Testis (tissue), 2 donors: ENCODE results near the gene ASIC4.

Experiments
- POLR2A ChIP-seq: fragments of 450-650 bp; IDR thresholded peaks from one replicate; pipeline ENCODE4 v1.6.1; 2017; ENCODE audit warnings: antibody characterized with exemption, mild to moderate bottlenecking, moderate library complexity
- TF ChIP-seq, protein P1 (sequence below), 3 experiments: fragments of 450-650 bp in 2 of 3; fragments of 200-600 bp in 1 of 3; sonication (generic) in 1 of 3; IDR thresholded peaks; one replicate each; pipeline ENCODE4 v1.5.1; 2016 to 2019; ENCODE audit warnings: antibody characterized with exemption in 3 of 3, mild to moderate bottlenecking in 2 of 3, moderate library complexity in 1 of 3

DNA sequence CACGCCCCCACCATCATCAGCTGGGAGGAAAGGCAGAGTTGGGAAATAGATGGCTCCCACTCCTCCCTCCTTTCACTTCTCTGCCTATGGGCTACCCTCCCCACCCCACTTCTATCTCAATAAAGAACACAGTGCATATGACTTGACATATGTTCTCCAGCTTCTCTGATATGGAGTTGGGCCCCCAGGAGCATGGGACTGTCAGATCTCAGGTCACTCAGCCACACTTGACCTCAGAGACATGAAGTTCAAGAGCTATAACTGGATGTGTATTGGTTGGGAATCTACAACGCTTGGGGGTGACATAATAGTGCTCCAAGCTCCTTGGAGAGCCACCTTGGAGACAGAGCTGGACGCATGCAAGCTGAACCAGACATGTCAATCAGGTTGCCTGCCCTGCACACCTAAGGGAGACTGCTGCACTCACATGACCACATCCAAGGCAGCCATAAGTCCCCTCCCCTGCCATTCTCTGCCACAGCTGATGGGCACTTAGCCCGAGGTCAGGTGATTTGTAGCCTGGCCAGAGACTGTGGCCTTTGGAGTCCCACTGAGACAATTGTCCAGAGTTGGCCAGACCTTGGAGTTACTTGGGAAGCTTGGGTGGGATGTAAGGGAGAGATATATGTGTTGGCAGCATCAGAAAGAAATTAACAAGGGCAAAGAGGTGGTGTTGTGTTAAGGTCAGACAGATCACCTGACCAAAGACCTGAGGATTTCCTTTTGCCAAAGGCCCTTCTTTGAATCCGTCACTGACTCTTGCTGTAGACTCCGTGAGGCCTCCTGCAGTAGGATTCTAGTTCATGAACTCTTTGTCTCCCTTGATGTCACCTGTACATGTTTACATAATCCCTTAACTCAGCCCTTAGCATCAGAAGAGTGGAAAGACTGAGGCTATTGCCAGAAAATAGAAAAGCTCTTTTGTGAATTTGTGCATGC, 61.6 kb downstream of the ASIC4 start:
- TF ChIP-seq, protein P1, sequence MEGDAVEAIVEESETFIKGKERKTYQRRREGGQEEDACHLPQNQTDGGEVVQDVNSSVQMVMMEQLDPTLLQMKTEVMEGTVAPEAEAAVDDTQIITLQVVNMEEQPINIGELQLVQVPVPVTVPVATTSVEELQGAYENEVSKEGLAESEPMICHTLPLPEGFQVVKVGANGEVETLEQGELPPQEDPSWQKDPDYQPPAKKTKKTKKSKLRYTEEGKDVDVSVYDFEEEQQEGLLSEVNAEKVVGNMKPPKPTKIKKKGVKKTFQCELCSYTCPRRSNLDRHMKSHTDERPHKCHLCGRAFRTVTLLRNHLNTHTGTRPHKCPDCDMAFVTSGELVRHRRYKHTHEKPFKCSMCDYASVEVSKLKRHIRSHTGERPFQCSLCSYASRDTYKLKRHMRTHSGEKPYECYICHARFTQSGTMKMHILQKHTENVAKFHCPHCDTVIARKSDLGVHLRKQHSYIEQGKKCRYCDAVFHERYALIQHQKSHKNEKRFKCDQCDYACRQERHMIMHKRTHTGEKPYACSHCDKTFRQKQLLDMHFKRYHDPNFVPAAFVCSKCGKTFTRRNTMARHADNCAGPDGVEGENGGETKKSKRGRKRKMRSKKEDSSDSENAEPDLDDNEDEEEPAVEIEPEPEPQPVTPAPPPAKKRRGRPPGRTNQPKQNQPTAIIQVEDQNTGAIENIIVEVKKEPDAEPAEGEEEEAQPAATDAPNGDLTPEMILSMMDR (IDR thresholded peaks at IDR 0.05): no peak
- TF ChIP-seq POLR2A: no peak
